IMR-90 (cell line): ENCODE results near the gene FGGY.

Source experiments
- BHLHE40 ChIP-seq: fragments of 150-350 bp; IDR thresholded peaks from 2 replicates; pipeline ENCODE4 v1.6.1; 2016; ENCODE audit warnings: mild to moderate bottlenecking, low read depth, low read length
- CHD1 ChIP-seq: IDR thresholded peaks from 2 replicates; pipeline ENCODE4 v1.6.1; 2012; ENCODE audit warnings: low read depth, low read length, improper control_type of control experiment
- FOS ChIP-seq: fragments of 150-350 bp; IDR thresholded peaks from 2 replicates; pipeline ENCODE4 v1.6.1; 2016; ENCODE audit warnings: low read depth, low read length
- POLR2A ChIP-seq: IDR thresholded peaks from 2 replicates; pipeline ENCODE4 v1.6.1; 2012; ENCODE audit warnings: mild to moderate bottlenecking, low read depth, low read length
- RAD21 ChIP-seq: IDR thresholded peaks from 2 replicates; pipeline ENCODE4 v1.6.1; 2012; ENCODE audit warnings: low read length, improper control_type of control experiment
- SMC3 ChIP-seq: fragments of 150-350 bp; IDR thresholded peaks from 2 replicates; pipeline ENCODE4 v1.6.1; 2016; ENCODE audit warnings: low read depth, mild to moderate bottlenecking, antibody characterized with exemption, low read length, moderate library complexity
- TF ChIP-seq, protein P1 (sequence below): conservative IDR thresholded peaks from 2 replicates; pipeline ENCODE4 v1.5.1; 2012; ENCODE audit warnings: mild to moderate bottlenecking, low read depth, low read length, improper control_type of control experiment
- TF ChIP-seq, protein P2 (sequence below): fragments of 150-350 bp; IDR thresholded peaks from 2 replicates; pipeline ENCODE4 v1.6.1; 2016; ENCODE audit warnings: low read depth, mild to moderate bottlenecking, low read length, moderate library complexity, borderline replicate concordance

DNA sequence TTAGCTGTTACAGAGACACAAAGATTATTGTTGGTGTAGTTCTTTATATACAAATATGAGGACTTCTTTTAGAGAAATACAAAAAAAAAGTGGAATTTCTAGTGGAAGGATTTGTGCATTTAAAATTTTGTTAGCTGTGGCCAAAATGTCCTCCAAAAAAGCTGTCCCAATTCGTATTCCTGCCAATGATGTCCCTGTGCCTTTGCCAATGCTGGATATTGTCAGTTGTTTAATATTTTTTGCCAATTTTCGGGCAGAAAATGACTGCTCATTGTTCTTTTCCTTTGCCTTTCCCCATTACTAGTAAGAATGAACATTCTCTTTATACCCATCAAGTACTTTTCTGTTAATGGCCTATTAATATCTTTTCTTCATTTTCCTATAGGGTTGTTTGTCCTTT is 407.8 kb downstream of the FGGY start:
- TF ChIP-seq, protein P1, sequence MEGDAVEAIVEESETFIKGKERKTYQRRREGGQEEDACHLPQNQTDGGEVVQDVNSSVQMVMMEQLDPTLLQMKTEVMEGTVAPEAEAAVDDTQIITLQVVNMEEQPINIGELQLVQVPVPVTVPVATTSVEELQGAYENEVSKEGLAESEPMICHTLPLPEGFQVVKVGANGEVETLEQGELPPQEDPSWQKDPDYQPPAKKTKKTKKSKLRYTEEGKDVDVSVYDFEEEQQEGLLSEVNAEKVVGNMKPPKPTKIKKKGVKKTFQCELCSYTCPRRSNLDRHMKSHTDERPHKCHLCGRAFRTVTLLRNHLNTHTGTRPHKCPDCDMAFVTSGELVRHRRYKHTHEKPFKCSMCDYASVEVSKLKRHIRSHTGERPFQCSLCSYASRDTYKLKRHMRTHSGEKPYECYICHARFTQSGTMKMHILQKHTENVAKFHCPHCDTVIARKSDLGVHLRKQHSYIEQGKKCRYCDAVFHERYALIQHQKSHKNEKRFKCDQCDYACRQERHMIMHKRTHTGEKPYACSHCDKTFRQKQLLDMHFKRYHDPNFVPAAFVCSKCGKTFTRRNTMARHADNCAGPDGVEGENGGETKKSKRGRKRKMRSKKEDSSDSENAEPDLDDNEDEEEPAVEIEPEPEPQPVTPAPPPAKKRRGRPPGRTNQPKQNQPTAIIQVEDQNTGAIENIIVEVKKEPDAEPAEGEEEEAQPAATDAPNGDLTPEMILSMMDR = no peak
- TF ChIP-seq POLR2A = no peak
- TF ChIP-seq, protein P2, sequence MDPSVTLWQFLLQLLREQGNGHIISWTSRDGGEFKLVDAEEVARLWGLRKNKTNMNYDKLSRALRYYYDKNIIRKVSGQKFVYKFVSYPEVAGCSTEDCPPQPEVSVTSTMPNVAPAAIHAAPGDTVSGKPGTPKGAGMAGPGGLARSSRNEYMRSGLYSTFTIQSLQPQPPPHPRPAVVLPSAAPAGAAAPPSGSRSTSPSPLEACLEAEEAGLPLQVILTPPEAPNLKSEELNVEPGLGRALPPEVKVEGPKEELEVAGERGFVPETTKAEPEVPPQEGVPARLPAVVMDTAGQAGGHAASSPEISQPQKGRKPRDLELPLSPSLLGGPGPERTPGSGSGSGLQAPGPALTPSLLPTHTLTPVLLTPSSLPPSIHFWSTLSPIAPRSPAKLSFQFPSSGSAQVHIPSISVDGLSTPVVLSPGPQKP = no peak
- TF ChIP-seq FOS = no peak
- TF ChIP-seq SMC3 = no peak
- TF ChIP-seq BHLHE40 = no peak
- TF ChIP-seq RAD21 = no peak
- TF ChIP-seq CHD1 = no peak
